AG04450 (cell line): ENCODE data around the gene XYLT1. TPM values are rescaled to one million over a fixed set of nuclear protein-coding genes. Genes with fewer than 3 reads are reported as not detected.

ENCODE experiments used
- CTCF ChIA-PET: fragments of 300-600, 350-600 bp; formaldehyde crosslinking; extraction: SDS; loops from one replicate; lab custom pipeline; 2022; ENCODE audit warnings: antibody characterized with exemption, inconsistent platforms; lab: Charles Lee
- POLR2A ChIA-PET: fragments of 350-600 bp; formaldehyde crosslinking; extraction: SDS; loops from one replicate; lab custom pipeline; 2021; ENCODE audit warnings: antibody characterized with exemption, inconsistent platforms; lab: Yijun Ruan, JAX
- DNase-seq: peaks from one replicate; pipeline ENCODE4 v3.0.0-alpha.2; 2011; ENCODE audit warnings: low read depth, low spot score
- H3K27ac ChIP-seq: one replicate; pipeline ENCODE4 v1.5.1; 2012; ENCODE audit warnings: low read depth, low read length, control low read depth
- H3K27me3 ChIP-seq: one replicate; pipeline ENCODE4 v1.6.0; 2012; ENCODE audit warnings: low read length; ENCODE audit not compliant: control insufficient read depth, insufficient read depth
- H3K4me3 ChIP-seq: 2 replicates; pipeline ENCODE4 v1.5.1; 2011; ENCODE audit warnings: mild to moderate bottlenecking, low read depth, low read length, control low read depth
- H3K9me3 ChIP-seq: 2 replicates; pipeline ENCODE4 v1.5.1; 2012; ENCODE audit warnings: low read length; ENCODE audit not compliant: control insufficient read depth, insufficient read depth
- polyA plus RNA-seq: library from polyadenylated mRNA; depleted of rRNA; stranded (reverse); fragments of >200 nt; gene quantifications from 2 replicates; pipeline ENCODE4 v1.2.3, GENCODE V29; 2011
- TF ChIP-seq, protein P1 (sequence below): IDR thresholded peaks from 2 replicates; pipeline ENCODE4 v1.5.1; 2011; ENCODE audit warnings: low read depth, low read length, control low read depth, inconsistent platforms

XYLT1 gene
- polyA plus RNA-seq, 1 experiment: 6.7 TPM

DNA sequence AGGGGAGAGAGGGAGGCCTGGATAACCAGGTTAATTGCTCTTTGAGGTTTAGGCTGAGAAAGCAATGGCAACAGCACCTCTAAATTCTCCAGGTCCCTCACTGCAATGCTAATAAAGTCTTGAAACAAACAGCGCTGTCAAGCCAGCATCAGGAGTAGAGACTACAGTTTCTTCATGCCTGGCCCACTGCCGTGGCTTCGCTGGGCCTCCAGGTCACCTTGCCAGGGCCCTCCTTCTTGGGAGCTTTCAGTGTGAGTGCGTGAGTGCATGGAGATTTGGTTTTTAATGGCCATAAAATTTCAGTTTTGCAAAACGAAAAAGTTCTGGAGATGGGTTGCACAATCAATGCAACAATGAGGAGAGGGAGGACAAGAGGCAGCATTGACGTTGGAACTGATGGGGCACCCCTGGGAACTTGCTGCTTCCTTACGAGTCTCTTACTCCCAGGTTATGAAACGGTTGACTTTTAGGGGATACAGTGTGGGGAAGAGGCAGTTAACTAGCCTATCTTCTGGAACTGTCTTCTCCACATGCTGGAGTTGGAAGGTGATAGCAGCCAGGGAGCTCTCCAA lies 229.4 kb downstream of the XYLT1 start:
- no peak for DNase-seq
- H3K9me3 ChIP-seq: no peaks in the 10 kb centered on the region
- no peak overlapping the region for H3K27ac ChIP-seq
- H3K4me3 ChIP-seq: no peak overlapping the region
- CTCF ChIA-PET: no interaction called here
- POLR2A ChIA-PET: no interaction called here
- TF ChIP-seq, protein P1, sequence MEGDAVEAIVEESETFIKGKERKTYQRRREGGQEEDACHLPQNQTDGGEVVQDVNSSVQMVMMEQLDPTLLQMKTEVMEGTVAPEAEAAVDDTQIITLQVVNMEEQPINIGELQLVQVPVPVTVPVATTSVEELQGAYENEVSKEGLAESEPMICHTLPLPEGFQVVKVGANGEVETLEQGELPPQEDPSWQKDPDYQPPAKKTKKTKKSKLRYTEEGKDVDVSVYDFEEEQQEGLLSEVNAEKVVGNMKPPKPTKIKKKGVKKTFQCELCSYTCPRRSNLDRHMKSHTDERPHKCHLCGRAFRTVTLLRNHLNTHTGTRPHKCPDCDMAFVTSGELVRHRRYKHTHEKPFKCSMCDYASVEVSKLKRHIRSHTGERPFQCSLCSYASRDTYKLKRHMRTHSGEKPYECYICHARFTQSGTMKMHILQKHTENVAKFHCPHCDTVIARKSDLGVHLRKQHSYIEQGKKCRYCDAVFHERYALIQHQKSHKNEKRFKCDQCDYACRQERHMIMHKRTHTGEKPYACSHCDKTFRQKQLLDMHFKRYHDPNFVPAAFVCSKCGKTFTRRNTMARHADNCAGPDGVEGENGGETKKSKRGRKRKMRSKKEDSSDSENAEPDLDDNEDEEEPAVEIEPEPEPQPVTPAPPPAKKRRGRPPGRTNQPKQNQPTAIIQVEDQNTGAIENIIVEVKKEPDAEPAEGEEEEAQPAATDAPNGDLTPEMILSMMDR: no peak
- H3K27me3 ChIP-seq: no peaks in the 10 kb centered on the region

DNA sequence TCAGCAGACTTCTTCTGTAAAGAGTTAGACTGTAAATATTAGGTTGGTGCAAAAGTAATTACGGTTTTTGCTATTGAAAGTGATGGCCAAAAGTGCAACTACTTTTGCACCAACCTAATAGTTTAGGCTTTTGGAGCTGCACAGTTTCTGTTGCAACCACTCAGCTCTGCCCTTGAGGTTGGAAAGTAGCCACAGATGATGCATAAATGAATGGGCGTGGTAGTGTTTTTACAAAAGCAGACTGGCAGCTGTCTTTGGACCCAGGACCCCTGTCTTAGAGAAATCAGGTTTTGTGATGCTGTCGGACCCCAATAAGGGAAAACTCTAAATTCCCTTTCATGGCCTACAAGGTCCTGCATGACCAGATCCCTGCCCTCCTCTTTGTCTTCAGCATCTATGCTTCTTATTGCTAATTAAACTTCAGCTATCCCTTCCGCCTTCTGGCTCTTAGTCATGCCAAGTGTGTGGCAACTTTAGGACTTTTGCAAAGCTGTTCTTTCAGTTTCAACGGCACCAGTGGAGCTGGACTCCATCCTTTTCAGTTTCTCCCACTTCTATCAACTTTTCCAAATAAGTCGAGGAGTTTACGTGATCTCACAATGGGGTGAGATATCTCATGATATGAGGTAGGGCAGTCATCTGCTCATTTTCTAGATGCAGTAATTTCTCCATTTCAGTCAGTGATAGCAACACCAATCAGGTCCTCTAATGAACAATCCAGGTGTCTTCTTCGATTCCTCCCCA lies 232.3 kb downstream of the XYLT1 start:
- ChIA-PET POLR2A (no interaction called here), CTCF (interaction anchor here (0.6 kb wide), 1 partner anchor 720 kb away, joined by 3 read pairs; no protein-coding TSS in a partner anchor)
- Histone ChIP-seq H3K27me3 (no peaks in the 10 kb centered on the region), H3K27ac (no peak overlapping the region), H3K4me3 (no peak overlapping the region), H3K9me3 (no peaks in the 10 kb centered on the region)
- TF ChIP-seq, protein P1: no peak
- no peak for DNase-seq

DNA sequence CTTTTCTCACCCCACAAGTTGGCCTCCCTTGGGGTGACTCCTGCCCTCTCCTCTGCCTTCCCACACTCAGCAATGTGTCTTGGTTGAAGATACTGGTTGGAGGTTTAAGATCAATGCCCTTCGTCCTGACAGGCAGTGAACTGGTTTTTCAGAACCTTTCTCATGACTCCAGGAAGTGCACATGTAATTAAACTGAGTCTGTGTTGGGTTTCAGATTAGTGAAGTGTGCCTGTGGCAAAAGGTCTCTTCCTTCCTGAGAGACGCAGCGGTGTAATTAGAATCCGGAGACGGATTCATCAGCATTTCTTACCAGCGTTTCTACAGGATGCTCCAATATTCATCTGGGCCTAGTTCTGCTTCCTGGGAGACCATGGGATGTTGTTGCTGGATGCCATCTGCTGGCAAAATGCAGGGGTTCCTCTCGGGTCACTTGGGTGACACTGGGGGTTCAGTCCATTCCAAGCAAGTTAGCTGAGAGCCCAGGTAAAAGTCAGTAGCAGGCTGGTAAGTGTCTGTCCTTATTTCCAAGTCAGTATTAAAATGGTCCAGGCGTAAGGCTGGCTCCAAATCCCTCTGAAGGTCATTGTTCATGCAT lies 233.3 kb downstream of the XYLT1 start:
- TF ChIP-seq, protein P1: no peak
- Histone ChIP-seq H3K27ac (no peak overlapping the region), H3K4me3 (no peak overlapping the region), H3K9me3 (no peaks in the 10 kb centered on the region), H3K27me3 (no peaks in the 10 kb centered on the region)
- CTCF ChIA-PET: no interaction called here
- POLR2A ChIA-PET: no interaction called here
- no peak for DNase-seq

DNA sequence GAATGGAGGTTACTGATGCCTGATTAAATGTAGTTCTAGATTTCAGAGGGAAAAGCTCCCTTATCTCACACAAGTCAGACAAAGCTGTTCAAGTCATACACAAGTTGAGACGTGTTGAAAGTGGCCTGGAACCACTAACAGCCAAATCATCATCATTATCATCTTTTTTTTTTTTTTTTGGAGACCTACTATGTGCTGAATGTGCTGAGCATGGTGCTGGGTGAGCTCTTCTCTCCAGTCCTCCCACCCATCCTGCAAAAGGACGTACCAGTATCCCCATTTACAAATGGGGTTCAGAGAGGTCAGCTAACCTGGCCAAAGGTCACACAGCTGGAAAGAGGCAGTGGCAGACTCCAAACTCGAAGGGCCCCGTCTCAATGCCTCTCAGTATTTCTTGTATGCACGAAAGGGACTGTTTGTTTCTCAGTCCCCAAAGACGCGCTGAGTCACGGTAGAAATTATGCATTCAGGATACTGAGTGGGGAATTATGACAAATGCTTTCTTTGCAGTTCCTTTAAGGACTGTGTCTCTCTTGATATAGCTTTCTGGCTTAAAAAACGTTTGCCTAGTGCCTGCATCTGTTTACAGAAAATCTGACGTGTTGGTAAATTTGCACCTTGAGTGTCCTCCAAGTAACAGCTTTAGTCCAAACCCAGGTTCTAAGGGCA lies 235.5 kb downstream of the XYLT1 start:
- Histone ChIP-seq H3K4me3 (no peak overlapping the region), H3K27ac (no peak overlapping the region), H3K27me3 (no peaks in the 10 kb centered on the region), H3K9me3 (no peaks in the 10 kb centered on the region)
- TF ChIP-seq, protein P1: no peak
- POLR2A ChIA-PET: no interaction called here
- no peak for DNase-seq
- CTCF ChIA-PET: no interaction called here
